ENCODE results near the gene CP.
"Not testable (repeated sequence)": the region's sequence is repeated elsewhere in the genome, so short reads cannot be mapped to it uniquely, and the experiment has no call there.

The CP gene

DNA sequence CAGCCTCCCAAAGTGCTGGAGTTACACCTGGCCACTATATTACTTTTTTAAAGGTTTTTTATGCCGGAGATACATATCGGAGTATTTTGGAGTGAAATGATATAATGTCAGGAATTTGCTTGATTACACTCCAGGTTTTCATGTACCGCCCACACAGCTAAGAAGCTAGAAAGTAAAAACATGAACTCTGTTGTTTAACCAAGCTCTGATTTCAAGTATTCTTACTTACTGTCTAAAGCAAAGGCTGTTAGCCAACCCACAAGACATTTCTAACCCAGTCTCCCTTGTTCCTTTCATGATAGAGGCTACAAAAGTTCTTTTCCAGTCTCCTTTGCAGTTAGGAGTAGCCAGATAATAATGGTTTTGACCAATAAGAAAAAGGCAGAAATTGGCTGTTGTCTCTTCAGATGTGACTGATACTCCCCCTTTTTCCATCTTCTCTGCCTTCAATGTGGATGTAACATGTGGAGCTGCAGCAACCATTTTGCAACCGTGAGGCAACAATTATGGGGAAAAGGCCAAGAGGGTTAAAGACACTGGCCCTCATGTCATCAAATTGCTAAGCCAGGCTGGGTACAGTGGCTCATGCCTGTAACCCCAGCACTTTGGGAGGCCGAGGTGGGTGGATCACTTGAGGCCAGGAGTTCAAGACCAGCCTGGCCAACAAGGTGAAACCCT lies 6.1 kb upstream of the CP start:
- DNase-seq (ENCODE audit: low read depth in 2 of 2): no peak

DNA sequence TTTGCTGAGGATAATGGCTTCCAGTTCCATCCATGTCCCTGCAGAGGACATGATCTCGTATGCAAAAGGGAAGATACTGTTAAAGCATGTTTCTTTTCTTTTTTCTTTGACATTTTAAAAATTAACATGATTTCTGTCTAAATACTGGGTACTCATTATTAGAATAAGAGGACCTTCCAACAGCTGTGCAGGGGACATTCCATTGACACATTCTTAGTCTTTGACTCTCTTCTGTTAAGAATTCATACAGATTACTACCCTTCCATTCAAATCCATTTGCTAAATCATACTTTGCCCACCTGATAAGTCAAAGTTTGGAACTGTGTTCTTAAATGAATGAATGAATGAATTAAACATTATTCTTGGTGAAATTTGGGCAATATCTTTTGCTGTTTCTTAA lies 5.1 kb upstream of the CP start:
- DNase-seq (ENCODE audit: low read depth in 2 of 2): no peak

- no peak for DNase-seq (ENCODE audit: low read depth in 2 of 2)
Measured at GRCh38 chr3:149224736-149225594, 3.3 kb upstream of the CP start.

GRCh38 chr3:149223461-149223820 lies 1.8 kb upstream of the CP start:
- DNase-seq (ENCODE audit: low read depth in 2 of 2): no peak

DNA sequence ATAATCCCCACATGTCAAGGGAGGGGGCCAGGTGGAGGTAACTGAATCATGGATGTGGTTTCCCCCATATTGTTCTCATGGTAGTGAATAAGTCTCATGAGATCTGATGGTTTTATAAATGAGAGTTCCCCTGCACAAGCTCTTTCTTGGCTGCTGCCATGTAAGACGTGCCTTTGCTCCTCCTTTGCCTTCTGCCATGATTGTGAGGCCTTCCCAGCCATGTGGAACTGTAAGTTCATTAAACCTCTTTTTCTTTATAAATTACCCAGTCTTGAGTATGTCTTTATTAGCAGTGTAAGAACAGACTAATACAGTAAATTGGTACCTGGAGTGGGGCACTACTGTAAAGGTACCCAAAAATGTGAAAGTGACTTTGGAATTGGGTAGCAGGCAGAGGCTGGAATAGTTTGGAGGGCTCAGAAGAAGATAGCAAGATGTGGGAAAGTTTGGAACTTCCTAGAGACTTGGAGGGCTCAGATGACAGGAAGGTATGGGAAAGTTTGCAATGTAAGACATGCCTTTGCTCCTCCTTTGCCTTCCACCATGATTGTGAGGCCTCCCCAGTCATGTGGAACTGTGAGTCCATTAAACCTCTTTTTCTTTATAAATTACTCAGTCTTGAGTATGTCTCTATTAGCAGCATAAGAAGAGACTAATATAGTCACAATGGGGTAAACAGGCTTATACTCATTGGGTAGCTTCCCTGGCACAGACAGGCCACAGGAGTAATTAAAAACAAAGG lies 2.1 kb downstream of the CP start:
- DNase-seq (ENCODE audit: low read depth in 2 of 2): not testable (repeated sequence)

DNA sequence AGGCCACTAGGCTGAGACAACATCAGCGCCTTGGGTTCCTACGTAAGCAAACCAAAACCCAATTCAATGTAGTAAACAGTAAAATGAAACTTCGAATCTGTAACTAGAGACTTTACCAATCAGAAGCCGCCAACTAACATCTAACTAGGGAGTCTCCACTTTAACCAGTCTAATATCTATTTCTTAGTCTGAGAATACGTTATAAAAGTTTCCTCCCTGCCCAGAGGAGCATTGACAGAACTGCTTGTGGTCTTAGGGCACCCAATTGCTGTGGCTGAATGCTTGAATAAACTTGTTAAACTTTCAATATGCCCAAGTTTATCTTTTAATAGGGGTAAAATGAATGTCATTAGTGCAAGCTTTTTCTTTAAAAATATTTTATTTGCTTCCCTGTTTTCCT lies 4.3 kb downstream of the CP start:
- no peak for DNase-seq (ENCODE audit: low read depth in 2 of 2)

GRCh38 chr3:149216193-149216869 lies 5.3 kb downstream of the CP start:
- DNase-seq (ENCODE audit: low read depth in 2 of 2): no peak

- DNase-seq (ENCODE audit: low read depth in 2 of 2): no peak
Measured at GRCh38 chr3:149215515-149215914, 6.1 kb downstream of the CP start.

DNA sequence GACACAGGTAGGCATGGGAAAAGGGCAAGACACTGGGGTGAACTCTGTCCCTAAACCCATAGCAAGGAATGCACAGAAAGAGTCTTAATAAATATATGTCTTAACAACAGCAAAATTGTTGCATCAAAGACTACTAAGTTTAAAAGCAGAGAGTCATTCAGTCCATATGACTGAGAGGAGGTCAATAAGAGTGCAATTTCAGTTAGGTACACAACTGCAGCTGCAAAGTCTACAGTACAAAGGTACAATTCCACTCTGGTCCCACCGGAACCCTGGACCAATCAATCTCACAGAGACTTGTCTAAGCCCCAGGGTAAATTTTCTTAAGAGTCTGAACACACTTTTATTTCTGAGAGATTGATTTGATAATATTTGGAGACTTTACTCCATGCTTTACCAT lies 6.9 kb downstream of the CP start:
- DNase-seq (ENCODE audit: low read depth in 2 of 2): no peak

- no peak for DNase-seq (ENCODE audit: low read depth in 2 of 2)
Measured at GRCh38 chr3:149212386-149212785, 9.2 kb downstream of the CP start.

DNA sequence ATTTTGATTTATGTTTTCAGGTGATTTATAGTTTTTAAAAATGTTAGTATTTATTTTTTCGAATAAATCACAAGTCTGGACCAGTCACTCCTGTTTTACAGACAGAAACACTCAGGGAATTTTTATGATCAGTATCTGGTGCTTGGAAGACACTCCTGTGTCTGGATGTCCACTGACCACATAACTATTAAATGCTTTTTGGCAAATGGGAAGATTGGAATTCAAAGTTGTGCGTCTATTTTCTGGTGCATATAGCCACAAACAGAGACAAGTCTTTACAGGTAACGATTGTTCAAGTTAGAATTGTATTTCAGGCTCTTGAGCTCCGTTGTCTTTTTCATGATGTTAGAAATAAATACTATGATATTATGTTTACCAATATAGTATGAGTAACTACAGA lies 12.2 kb downstream of the CP start:
- no peak for DNase-seq (ENCODE audit: low read depth in 2 of 2)

- no peak for DNase-seq (ENCODE audit: low read depth in 2 of 2)
Measured at GRCh38 chr3:149207475-149207874, 14.2 kb downstream of the CP start.

DNA sequence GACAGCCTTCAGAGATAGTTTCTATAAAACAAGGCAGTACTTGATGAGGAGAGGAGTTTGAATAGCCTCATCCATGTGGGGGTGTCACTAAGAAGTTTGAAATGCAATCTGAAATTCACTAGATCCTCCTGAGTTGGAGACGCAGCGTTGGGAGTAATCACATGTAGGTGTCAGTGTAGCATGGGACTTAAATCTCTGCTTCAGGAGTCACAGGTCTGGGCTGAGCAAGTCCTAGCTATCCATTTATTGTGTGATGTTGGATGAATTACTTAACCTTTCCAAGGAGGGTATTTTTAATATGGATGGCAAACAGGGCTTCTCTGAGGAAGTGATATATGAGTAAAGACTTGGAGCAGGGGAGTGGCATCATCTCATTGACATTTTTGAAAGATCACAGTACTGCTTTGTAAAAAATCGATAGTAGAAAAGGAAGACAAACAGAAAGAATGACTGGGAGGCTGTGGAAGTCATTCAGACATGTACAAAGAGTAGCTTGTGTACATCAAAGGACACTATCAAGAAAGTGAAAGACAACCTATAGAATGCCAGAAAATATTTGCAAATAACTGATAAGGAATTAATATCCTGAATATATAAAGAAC lies 17.1 kb downstream of the CP start:
- no peak for DNase-seq (ENCODE audit: low read depth in 2 of 2)

GRCh38 chr3:149203758-149204157 lies 17.9 kb downstream of the CP start:
- DNase-seq (ENCODE audit: low read depth in 2 of 2): no peak

DNA sequence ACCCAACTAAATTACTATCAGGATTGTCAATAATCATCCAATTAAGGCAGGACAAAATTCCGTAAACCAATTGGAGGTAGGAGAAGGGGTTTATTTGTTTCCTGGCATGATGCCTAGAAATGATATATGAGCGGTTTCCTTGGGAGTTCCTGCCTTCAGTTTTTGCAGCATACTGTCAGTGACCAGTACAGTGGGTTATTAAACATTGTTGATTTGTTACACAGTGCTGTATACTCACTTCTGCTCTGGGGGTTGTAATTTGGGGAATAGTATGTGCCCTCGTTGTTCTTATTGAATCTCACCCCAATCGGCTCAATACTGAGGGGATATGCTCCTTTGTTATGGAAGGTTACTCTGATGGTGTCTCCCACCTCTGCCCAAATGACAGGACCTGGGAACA lies 22.2 kb downstream of the CP start:
- DNase-seq (ENCODE audit: low read depth in 2 of 2): no peak

- DNase-seq (ENCODE audit: low read depth in 2 of 2): no peak
Measured at GRCh38 chr3:149198611-149199010, 23.0 kb downstream of the CP start.

DNA sequence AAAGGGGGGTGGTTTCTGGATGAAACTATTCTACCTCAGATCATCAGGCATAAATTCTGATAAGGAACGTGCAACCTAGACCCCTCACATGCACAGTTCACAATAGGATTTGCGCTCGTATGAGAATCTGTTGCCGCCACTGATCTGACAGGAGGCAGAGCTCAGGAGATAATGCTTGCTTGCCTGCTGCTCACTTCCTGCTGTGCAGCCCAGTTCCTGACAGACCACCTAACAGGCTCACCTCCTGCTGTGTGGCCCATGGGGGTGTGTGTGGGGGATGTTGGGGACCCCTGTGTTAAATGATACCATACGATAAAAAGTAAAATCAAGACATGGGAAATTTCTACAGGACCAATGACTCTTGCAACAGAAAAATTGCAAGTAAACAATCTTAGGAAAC lies 24.0 kb downstream of the CP start:
- no peak for DNase-seq (ENCODE audit: low read depth in 2 of 2)

- DNase-seq (ENCODE audit: low read depth in 2 of 2): not testable (repeated sequence)
Measured at GRCh38 chr3:149196805-149197592, 24.6 kb downstream of the CP start.

DNA sequence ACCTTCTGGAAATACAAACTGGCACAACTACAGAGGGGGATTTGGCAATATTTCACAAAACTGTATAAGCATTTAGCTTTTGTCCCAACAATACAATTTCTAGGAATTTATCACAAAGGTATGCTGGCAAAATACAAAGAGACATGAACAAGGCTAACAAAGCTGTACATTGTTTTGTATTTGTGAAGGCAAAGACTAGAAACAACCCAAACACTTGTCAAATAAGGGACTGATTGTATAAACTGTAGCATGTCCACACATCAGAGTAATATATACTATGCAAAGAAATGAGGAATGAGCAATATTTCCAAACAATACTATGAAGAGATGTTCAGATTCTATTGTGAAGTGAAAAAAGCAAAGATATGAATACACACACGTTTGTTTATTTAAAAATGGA lies 26.4 kb downstream of the CP start:
- DNase-seq (ENCODE audit: low read depth in 2 of 2): no peak

GRCh38 chr3:149188494-149188893 lies 33.1 kb downstream of the CP start:
- no peak for DNase-seq (ENCODE audit: low read depth in 2 of 2)

DNA sequence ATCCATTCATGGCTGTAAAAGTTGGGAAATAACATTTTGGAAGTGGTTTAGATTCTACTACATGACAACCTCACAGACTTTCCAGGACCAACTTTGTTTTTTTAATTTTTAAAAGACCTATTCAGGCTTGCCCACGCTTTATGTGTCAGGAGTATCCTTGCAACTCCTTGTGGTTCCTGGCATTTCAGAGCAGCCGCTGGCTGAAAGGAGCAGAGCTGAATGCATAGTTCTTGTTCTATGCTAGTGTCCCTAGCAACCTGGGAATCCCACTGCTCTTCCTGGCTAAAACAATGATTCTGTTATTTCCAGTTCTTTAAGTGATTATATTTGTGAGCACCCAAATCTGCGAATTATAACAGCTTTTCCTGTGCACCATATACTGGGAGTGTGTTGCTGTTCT lies 34.9 kb downstream of the CP start:
- DNase-seq (ENCODE audit: low read depth in 2 of 2): no peak
